ENCODE measurements around the gene APOC4.
"Not testable (repeated sequence)": the region's sequence is repeated elsewhere in the genome, so short reads cannot be mapped to it uniquely, and the experiment has no call there.

Gene APOC4

DNA sequence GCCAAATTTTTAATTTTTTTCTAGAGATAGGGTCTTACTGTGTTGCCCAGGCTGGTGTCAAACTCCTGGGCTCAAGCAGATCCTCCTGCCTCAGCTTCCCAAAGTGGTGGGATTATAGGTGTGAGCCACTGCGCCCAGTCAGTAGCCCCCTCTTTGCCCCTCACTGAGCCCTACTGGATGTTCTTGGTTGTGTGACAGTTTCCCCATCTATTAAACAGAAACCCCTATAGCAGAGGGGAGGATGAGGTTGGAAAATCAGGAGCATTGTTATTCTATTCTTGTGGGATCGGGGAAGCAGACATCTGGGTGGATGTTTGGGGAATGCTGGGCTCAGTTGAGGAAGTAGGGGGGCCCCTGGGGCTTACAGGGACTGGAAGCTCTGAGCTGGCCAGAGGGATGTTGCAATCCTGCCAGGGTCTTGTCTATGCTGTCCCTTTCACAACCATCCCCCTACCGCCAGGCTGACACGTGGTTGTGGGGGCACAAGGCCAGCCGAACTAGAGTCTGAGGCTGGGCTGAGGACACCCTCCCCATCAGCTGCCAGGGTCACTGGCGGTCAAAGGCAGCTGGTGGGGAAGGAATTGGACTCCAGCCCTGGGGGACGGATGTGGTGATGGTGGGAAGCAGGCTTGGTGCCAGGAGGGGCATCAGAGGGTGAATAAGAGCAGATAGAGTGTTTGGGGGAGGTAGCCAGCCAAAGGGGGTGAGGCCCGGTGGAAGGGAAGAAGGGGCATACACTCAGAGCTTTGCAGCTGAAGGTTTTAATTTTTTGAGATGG lies 16.7 kb upstream of the APOC4 start:
- no peaks in the 10 kb centered on the region for H3K4me1 ChIP-seq (ENCODE audit: low read length)
- no peak overlapping the region for H3K27ac ChIP-seq (ENCODE audit: low read length)
- H3K4me3 ChIP-seq (ENCODE audit: low read length) = no peak overlapping the region
- H3K4me2 ChIP-seq (ENCODE audit: low read length) = no peak overlapping the region
- peaks cover 22% of the 10 kb centered on the region for H3K27me3 ChIP-seq (ENCODE audit: low read depth, low read length)
- H3K36me3 ChIP-seq (replicated peaks; ENCODE audit: low read depth, low read length) = no peaks in the 10 kb centered on the region
- TF ChIP-seq CTCF (IDR thresholded peaks at IDR 0.05; ENCODE audit: low read depth, low read length) (no peak), EZH2phosphoT487 (IDR thresholded peaks at IDR 0.05; ENCODE audit: low read depth) (no peak)
- no peaks in the 10 kb centered on the region for H3K9me3 ChIP-seq (ENCODE audit: insufficient read depth, low read length)
- no peaks in the 10 kb centered on the region for H4K20me1 ChIP-seq (ENCODE audit: insufficient read depth, low read length)
- H3K79me2 ChIP-seq (ENCODE audit: low read length) = no peaks in the 10 kb centered on the region
- no peak overlapping the region for H3K9ac ChIP-seq (ENCODE audit: low read length)
- H2AFZ ChIP-seq (ENCODE audit: low read depth, low read length) = no peak overlapping the region

GRCh38 chr19:44926245-44927077 lies 15.6 kb upstream of the APOC4 start:
- H3K4me3 ChIP-seq (ENCODE audit: low read length) = peak overlapping the region; percentile 64
- H3K79me2 ChIP-seq (ENCODE audit: low read length); H4K20me1 ChIP-seq (ENCODE audit: insufficient read depth, low read length); H3K9ac ChIP-seq (ENCODE audit: low read length); H3K27ac ChIP-seq (ENCODE audit: low read length); H3K36me3 ChIP-seq (replicated peaks; ENCODE audit: low read depth, low read length); H3K9me3 ChIP-seq (ENCODE audit: insufficient read depth, low read length); H3K4me1 ChIP-seq (ENCODE audit: low read length): not testable (repeated sequence)
- peak overlapping the region; percentile 56 for H2AFZ ChIP-seq (ENCODE audit: low read depth, low read length)
- peak overlapping the region; percentile 63 for H3K4me2 ChIP-seq (ENCODE audit: low read length)
- peaks cover 22% of the 10 kb centered on the region for H3K27me3 ChIP-seq (ENCODE audit: low read depth, low read length)

DNA sequence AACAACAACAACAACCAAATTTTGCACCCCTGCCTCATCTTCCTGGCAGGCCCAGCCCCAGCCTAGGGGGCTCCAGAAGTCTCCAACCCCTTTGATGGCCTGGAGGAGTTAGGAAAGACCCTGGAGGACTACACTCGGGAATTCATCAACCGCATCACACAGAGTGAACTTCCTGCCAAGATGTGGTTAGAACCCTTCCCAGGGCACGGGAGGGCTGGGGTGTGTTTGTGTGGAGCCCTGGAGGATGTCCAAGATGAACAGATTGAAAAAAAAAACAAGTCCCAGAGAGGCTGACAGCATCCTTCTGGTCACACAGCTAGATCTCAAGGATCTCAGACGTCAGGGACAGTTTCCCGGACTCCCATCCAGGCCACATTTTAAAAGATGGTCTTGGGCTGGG lies 14.3 kb upstream of the APOC4 start:
- Histone ChIP-seq H3K4me3 (ENCODE audit: low read length) (no peak overlapping the region), H3K79me2 (ENCODE audit: low read length) (no peaks in the 10 kb centered on the region), H3K4me2 (ENCODE audit: low read length) (no peak overlapping the region), H2AFZ (ENCODE audit: low read depth, low read length) (peak overlapping the region; percentile 56; the same call in 1 of the 2 replicates), H3K27me3 (ENCODE audit: low read depth, low read length) (peaks cover 22% of the 10 kb centered on the region), H3K27ac (ENCODE audit: low read length) (no peak overlapping the region), H3K9ac (ENCODE audit: low read length) (no peak overlapping the region), H3K4me1 (ENCODE audit: low read length) (no peaks in the 10 kb centered on the region), H4K20me1 (ENCODE audit: insufficient read depth, low read length) (no peaks in the 10 kb centered on the region), H3K9me3 (ENCODE audit: insufficient read depth, low read length) (no peaks in the 10 kb centered on the region), H3K36me3 (replicated peaks; ENCODE audit: low read depth, low read length) (no peaks in the 10 kb centered on the region)
- TF ChIP-seq CTCF (IDR thresholded peaks at IDR 0.05; ENCODE audit: low read depth, low read length) = no peak
- TF ChIP-seq EZH2phosphoT487 (IDR thresholded peaks at IDR 0.05; ENCODE audit: low read depth) = no peak

GRCh38 chr19:44930088-44930487 lies 11.9 kb upstream of the APOC4 start:
- Histone ChIP-seq H3K9me3 (ENCODE audit: insufficient read depth, low read length) (no peaks in the 10 kb centered on the region), H3K27me3 (ENCODE audit: low read depth, low read length) (peaks cover 13% of the 10 kb centered on the region), H3K9ac (ENCODE audit: low read length) (no peak overlapping the region), H3K4me3 (ENCODE audit: low read length) (no peak overlapping the region), H3K4me2 (ENCODE audit: low read length) (no peak overlapping the region), H2AFZ (ENCODE audit: low read depth, low read length) (no peak overlapping the region), H3K4me1 (ENCODE audit: low read length) (no peaks in the 10 kb centered on the region), H3K36me3 (replicated peaks; ENCODE audit: low read depth, low read length) (no peaks in the 10 kb centered on the region), H3K27ac (ENCODE audit: low read length) (no peak overlapping the region), H3K79me2 (ENCODE audit: low read length) (no peaks in the 10 kb centered on the region), H4K20me1 (ENCODE audit: insufficient read depth, low read length) (no peaks in the 10 kb centered on the region)
- TF ChIP-seq EZH2phosphoT487 (IDR thresholded peaks at IDR 0.05; ENCODE audit: low read depth) (no peak), CTCF (IDR thresholded peaks at IDR 0.05; ENCODE audit: low read depth, low read length) (no peak)

Measured in OCI-LY3 (cell line).